HG02943 (cell line): ENCODE results near the gene VPS13A.
"Not testable (repeated sequence)": the region's sequence is repeated elsewhere in the genome, so short reads cannot be mapped to it uniquely, and the experiment has no call there.

Experiments used
- ATAC-seq: cut with Tn5 transposase; IDR thresholded peaks from one replicate; pipeline ENCODE4 v1.9.1; 2021; ENCODE audit warnings: mild to moderate bottlenecking, low read depth, moderate library complexity; ENCODE audit not compliant: unreplicated experiment

VPS13A gene

GRCh38 chr9:77291714-77292113 lies 114.4 kb downstream of the VPS13A start:
- ATAC-seq: no peak

GRCh38 chr9:77293949-77294348 lies 116.6 kb downstream of the VPS13A start:
- no peak for ATAC-seq

GRCh38 chr9:77304543-77304942 lies 127.2 kb downstream of the VPS13A start:
- no peak for ATAC-seq

GRCh38 chr9:77305622-77306400 lies 128.5 kb downstream of the VPS13A start:
- no peak for ATAC-seq

- no peak for ATAC-seq
These were observed 129.8 kb downstream of the VPS13A start for GRCh38 chr9:77307166-77307565.

- no peak for ATAC-seq
These were observed 138.7 kb downstream of the VPS13A start for GRCh38 chr9:77316058-77316457.

GRCh38 chr9:77325058-77325457 lies 147.7 kb downstream of the VPS13A start:
- ATAC-seq: no peak

GRCh38 chr9:77328102-77328501 lies 150.8 kb downstream of the VPS13A start:
- ATAC-seq: no peak

GRCh38 chr9:77370064-77370463 lies 192.7 kb downstream of the VPS13A start:
- ATAC-seq: no peak

- ATAC-seq: no peak
These were observed 196.9 kb downstream of the VPS13A start for GRCh38 chr9:77374266-77374665.

GRCh38 chr9:77375956-77376532 lies 198.7 kb downstream of the VPS13A start:
- no peak for ATAC-seq

GRCh38 chr9:77384406-77384805 lies 207.1 kb downstream of the VPS13A start:
- ATAC-seq: no peak

GRCh38 chr9:77386187-77386586 lies 208.9 kb downstream of the VPS13A start:
- ATAC-seq: no peak

GRCh38 chr9:77391834-77392233 lies 214.5 kb downstream of the VPS13A start:
- ATAC-seq: no peak

GRCh38 chr9:77392328-77392727 lies 215.0 kb downstream of the VPS13A start:
- ATAC-seq: no peak

- ATAC-seq: not testable (repeated sequence)
These were observed 221.2 kb downstream of the VPS13A start for GRCh38 chr9:77398581-77398980.

GRCh38 chr9:77399964-77400363 lies 222.6 kb downstream of the VPS13A start:
- no peak for ATAC-seq

GRCh38 chr9:77402286-77402685 lies 225.0 kb downstream of the VPS13A start:
- ATAC-seq: no peak

GRCh38 chr9:77403239-77403638 lies 225.9 kb downstream of the VPS13A start:
- no peak for ATAC-seq

GRCh38 chr9:77408521-77408920 lies 231.2 kb downstream of the VPS13A start:
- ATAC-seq: not testable (repeated sequence)

- no peak for ATAC-seq
These were observed 240.2 kb downstream of the VPS13A start for GRCh38 chr9:77417566-77417965.

- ATAC-seq: no peak
These were observed 240.9 kb downstream of the VPS13A start for GRCh38 chr9:77418226-77418625.
